Chondrocyte (in vitro differentiated cells): Measurements from ENCODE around the gene PTH2R. TPM values are rescaled to one million over a fixed set of nuclear protein-coding genes. Genes with fewer than 3 reads are reported as not detected.

Experiments
- DNase-seq: peaks from one replicate; pipeline ENCODE4 v3.0.0; 2021; ENCODE audit warnings: mixed read lengths, low spot score
- H3K27ac Mint-ChIP-seq: one replicate; pipeline ENCODE4 v1.8.0; 2021; ENCODE audit warnings: mild to moderate bottlenecking, moderate library complexity, mixed read lengths; ENCODE audit not compliant: unreplicated experiment
- H3K27me3 Mint-ChIP-seq: 2 replicates; pipeline ENCODE4 v1.8.0; 2021; ENCODE audit warnings: low read depth, mixed read lengths
- H3K36me3 Mint-ChIP-seq: 2 replicates; pipeline ENCODE4 v1.8.0; 2021; ENCODE audit warnings: low read depth, mixed read lengths
- H3K4me1 Mint-ChIP-seq: 2 replicates; pipeline ENCODE4 v1.8.0; 2021; ENCODE audit warnings: low read depth, mild to moderate bottlenecking, mixed read lengths
- H3K4me3 Mint-ChIP-seq: one replicate; pipeline ENCODE4 v1.8.0; 2021; ENCODE audit warnings: mild to moderate bottlenecking, moderate library complexity, mixed read lengths; ENCODE audit not compliant: unreplicated experiment
- H3K9me3 Mint-ChIP-seq: 2 replicates; pipeline ENCODE4 v1.8.0; 2021; ENCODE audit warnings: low read depth, mixed read lengths
- CTCF ChIP-seq: fragments of 200-600 bp; sonication (generic); IDR thresholded peaks from 2 replicates; pipeline ENCODE4 v1.5.0; 2021; ENCODE audit warnings: antibody characterized with exemption, mild to moderate bottlenecking, moderate library complexity
- total RNA-seq: library from RNA; stranded (reverse); gene quantifications from 3 replicates; pipeline ENCODE4 v1.2.1, GENCODE V29; 2021

The PTH2R gene
- total RNA-seq, 1 donor from 2014 or later = not detected

- peaks cover 12% of the 10 kb centered on the region for H3K36me3 Mint-ChIP-seq
- no peak overlapping the region for H3K4me3 Mint-ChIP-seq
- no peaks in the 10 kb centered on the region for H3K27me3 Mint-ChIP-seq
- peaks cover 14% of the 10 kb centered on the region for H3K4me1 Mint-ChIP-seq
- no peak for TF ChIP-seq CTCF
- H3K27ac Mint-ChIP-seq = no peak overlapping the region
- no peak for DNase-seq
- H3K9me3 Mint-ChIP-seq = peaks cover 10% of the 10 kb centered on the region
Measured at GRCh38 chr2:208360259-208361076, 46.1 kb upstream of the PTH2R start.

- H3K36me3 Mint-ChIP-seq = peaks cover 13% of the 10 kb centered on the region
- DNase-seq = no peak
- peaks cover 11% of the 10 kb centered on the region for H3K9me3 Mint-ChIP-seq
- H3K27ac Mint-ChIP-seq = no peak overlapping the region
- peaks cover 14% of the 10 kb centered on the region for H3K4me1 Mint-ChIP-seq
- TF ChIP-seq CTCF = no peak
- H3K27me3 Mint-ChIP-seq = no peaks in the 10 kb centered on the region
- H3K4me3 Mint-ChIP-seq = no peak overlapping the region
Measured at GRCh38 chr2:208361077-208361441, 45.5 kb upstream of the PTH2R start.

GRCh38 chr2:208363485-208363884 lies 43.1 kb upstream of the PTH2R start:
- DNase-seq = no peak
- no peak overlapping the region for H3K4me3 Mint-ChIP-seq
- H3K27ac Mint-ChIP-seq = no peak overlapping the region
- H3K4me1 Mint-ChIP-seq = peaks cover 11% of the 10 kb centered on the region
- peaks cover 13% of the 10 kb centered on the region for H3K36me3 Mint-ChIP-seq
- H3K9me3 Mint-ChIP-seq = peaks cover 12% of the 10 kb centered on the region
- no peaks in the 10 kb centered on the region for H3K27me3 Mint-ChIP-seq
- no peak for TF ChIP-seq CTCF

GRCh38 chr2:208366215-208367127 lies 40.1 kb upstream of the PTH2R start:
- no peak overlapping the region for H3K27ac Mint-ChIP-seq
- peaks cover 14% of the 10 kb centered on the region for H3K4me1 Mint-ChIP-seq
- H3K36me3 Mint-ChIP-seq = peaks cover 11% of the 10 kb centered on the region
- no peak overlapping the region for H3K4me3 Mint-ChIP-seq
- DNase-seq = no peak
- no peak for TF ChIP-seq CTCF
- peaks cover 12% of the 10 kb centered on the region for H3K9me3 Mint-ChIP-seq
- H3K27me3 Mint-ChIP-seq = no peaks in the 10 kb centered on the region

GRCh38 chr2:208369091-208369490 lies 37.5 kb upstream of the PTH2R start:
- peaks cover 12% of the 10 kb centered on the region for H3K9me3 Mint-ChIP-seq

More at GRCh38 chr2:208369091-208369490, 37.5 kb upstream of the PTH2R start:
- Mint-ChIP-seq H3K27ac (no peak overlapping the region), H3K36me3 (peaks cover 11% of the 10 kb centered on the region), H3K4me3 (no peak overlapping the region), H3K4me1 (peaks cover 3% of the 10 kb centered on the region), H3K27me3 (peaks cover under 1% of the 10 kb centered on the region)
- no peak for TF ChIP-seq CTCF
- DNase-seq = no peak
